ENCODE data around the gene KRT6A. TPM values are rescaled to one million over a fixed set of nuclear protein-coding genes. Genes with fewer than 3 reads are reported as not detected.
"Not testable (repeated sequence)": the region's sequence is repeated elsewhere in the genome, so short reads cannot be mapped to it uniquely, and the experiment has no call there.

KRT6A gene
- total RNA-seq, 4 donors from 2014 or later, result 1,263 to 22,053 (median 17,717) TPM

- peak overlapping the region; percentile 35 to 81 (median 59) for H3K27ac ChIP-seq
- 26 to 46% methylated on average over 4 of the region's 4 CpGs for WGBS, 2 donors
Observed at GRCh38 chr12:52494518-52494917, 1.5 kb upstream of the KRT6A start.

DNA sequence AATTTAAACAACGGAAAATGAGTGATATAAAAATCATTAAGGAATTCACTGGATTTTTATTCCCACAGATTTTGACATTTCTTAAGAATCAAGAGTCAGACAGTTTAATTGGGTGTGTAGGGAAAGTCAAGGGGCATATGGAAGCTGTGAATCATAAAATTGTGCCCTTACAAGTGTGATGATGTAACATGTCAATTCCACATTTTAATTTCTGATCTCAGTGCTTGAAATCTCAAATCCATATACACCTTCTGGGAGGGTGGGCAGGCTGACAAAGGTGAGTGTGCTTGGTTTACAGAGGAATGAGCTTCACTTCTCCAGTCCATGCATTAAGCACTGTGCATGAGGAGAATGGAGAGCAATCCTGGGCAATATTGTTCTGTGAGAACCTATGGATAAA, 1.0 kb upstream of the KRT6A start:
- Histone ChIP-seq H3K4me3 (no peak overlapping the region), H3K27me3 (no peaks in the 10 kb centered on the region), H3K27ac (peak overlapping the region; percentile 53 to 81 (median 72)), H3K9me3 (no peaks in the 10 kb centered on the region), H3K36me3 (peaks cover 0 to 14% (median 0%) of the 10 kb centered on the region in 3 donors), H3K4me1 (peaks cover 30 to 52% (median 33%) of the 10 kb centered on the region in 3 donors)
- WGBS, 2 donors, result 50 to 76% methylated on average over 1 of the region's 1 CpG
- intact Hi-C loops (cut with DNase I), result loop anchor here (10.0 kb wide), 1 partner anchor 99 kb away; no protein-coding TSS in a partner anchor
- TF ChIP-seq POLR2A (IDR thresholded peaks at IDR 0.05), result no peak
- no peak for TF ChIP-seq CTCF (IDR thresholded peaks at IDR 0.05)
- no peak for DNase-seq

More at GRCh38 chr12:52494518-52494917, 1.5 kb upstream of the KRT6A start:
- no peak for DNase-seq
- TF ChIP-seq CTCF (IDR thresholded peaks at IDR 0.05) (no peak), POLR2A (IDR thresholded peaks at IDR 0.05) (no peak)
- no peaks in the 10 kb centered on the region for H3K9me3 ChIP-seq
- peaks cover 0 to 10% (median 0%) of the 10 kb centered on the region in 3 donors for H3K36me3 ChIP-seq
- peaks cover 30 to 52% (median 33%) of the 10 kb centered on the region in 3 donors for H3K4me1 ChIP-seq
- no peak overlapping the region for H3K4me3 ChIP-seq
- intact Hi-C loops (cut with DNase I), result loop anchor here (10.0 kb wide), 1 partner anchor 100 kb away; no protein-coding TSS in a partner anchor
- no peaks in the 10 kb centered on the region for H3K27me3 ChIP-seq

DNA sequence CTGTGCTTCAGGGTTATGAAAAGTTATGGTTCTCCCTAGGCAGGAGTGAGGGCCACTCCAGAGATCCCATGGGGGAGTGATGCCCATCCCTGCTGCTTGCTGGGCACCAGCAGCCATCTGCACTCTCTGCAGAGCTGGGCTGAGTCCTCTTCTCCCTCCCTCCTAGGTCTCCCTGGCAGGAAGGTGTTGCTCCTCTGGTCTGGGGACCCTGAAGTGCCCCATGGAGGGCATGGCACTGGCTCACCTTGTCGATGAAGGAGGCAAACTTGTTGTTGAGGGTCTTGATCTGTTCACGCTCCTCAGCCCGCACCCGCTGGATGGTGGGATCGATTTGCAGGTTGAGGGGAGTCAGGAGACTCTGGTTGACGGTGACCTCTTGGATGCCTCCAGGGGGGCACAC, 652 bp downstream of the KRT6A start:
- WGBS, 2 donors, result no CpG with 5 or more reads among the region's 6 CpGs
- not testable (repeated sequence) for H3K9me3 ChIP-seq, H3K27me3 ChIP-seq, DNase-seq
- Histone ChIP-seq H3K4me1 (peaks cover 30 to 52% (median 33%) of the 10 kb centered on the region in 3 donors), H3K4me3 (peak overlapping the region; percentile 35 to 61 (median 42)), H3K27ac (peak overlapping the region; percentile 62 to 81 (median 74)), H3K36me3 (peaks cover 0 to 31% (median 0%) of the 10 kb centered on the region in 3 donors)
- intact Hi-C loops (cut with DNase I), result loop anchor here (10.0 kb wide), 1 partner anchor 98 kb away; no protein-coding TSS in a partner anchor

DNA sequence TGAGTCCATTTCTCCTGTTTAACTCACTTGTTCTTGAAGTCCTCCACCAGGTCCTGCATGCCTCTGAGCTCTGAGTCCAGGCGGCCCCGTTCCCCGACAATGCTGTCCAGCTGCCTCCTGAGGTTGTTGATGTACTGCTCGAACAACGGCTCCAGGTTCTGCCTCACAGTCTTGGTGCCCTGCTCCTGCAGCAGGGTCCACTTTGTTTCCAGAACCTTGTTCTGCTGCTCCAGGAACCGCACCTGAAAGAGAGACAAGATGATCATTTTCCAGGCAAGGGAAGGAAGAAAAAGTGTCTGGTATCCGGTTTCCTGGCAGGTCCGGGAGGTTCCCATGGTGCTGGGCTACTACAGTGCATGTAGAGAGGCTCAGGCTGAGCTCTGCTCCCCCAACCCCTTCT, 1.6 kb downstream of the KRT6A start:
- H3K36me3 ChIP-seq, result peaks cover 0 to 37% (median 0%) of the 10 kb centered on the region in 3 donors
- WGBS, 2 donors, result 49 to 67% methylated on average over 2 to 6 of the region's 8 CpGs
- intact Hi-C loops (cut with DNase I), result loop anchor here (10.0 kb wide), 1 partner anchor 97 kb away; no protein-coding TSS in a partner anchor
- peak overlapping the region in 3 of 4 donors; percentile 39 to 61 (median 45) for H3K4me3 ChIP-seq
- H3K4me1 ChIP-seq, result peaks cover 28 to 46% (median 31%) of the 10 kb centered on the region in 3 donors
- not testable (repeated sequence) for DNase-seq, H3K9me3 ChIP-seq, H3K27me3 ChIP-seq
- H3K27ac ChIP-seq, result peak overlapping the region; percentile 19 to 80 (median 66)
- peak in 1 of 4 donors; percentile 6 for TF ChIP-seq POLR2A (IDR thresholded peaks at IDR 0.05)

GRCh38 chr12:52488736-52489135, 4.3 kb downstream of the KRT6A start:
- no peak overlapping the region for H3K4me3 ChIP-seq
- H3K9me3 ChIP-seq, result no peaks in the 10 kb centered on the region
- peaks cover 0 to 37% (median 0%) of the 10 kb centered on the region in 3 donors for H3K36me3 ChIP-seq
- no peak for DNase-seq
- intact Hi-C loops (cut with DNase I), result no loop called here
- H3K4me1 ChIP-seq, result peaks cover under 1 to 19% (median 3%) of the 10 kb centered on the region in 3 donors
- H3K27me3 ChIP-seq, result no peaks in the 10 kb centered on the region
- TF ChIP-seq POLR2A (IDR thresholded peaks at IDR 0.05) (no peak), CTCF (IDR thresholded peaks at IDR 0.05) (no peak)
- H3K27ac ChIP-seq, result no peak overlapping the region

GRCh38 chr12:52487744-52488443, 5.2 kb downstream of the KRT6A start:
- intact Hi-C loops (cut with DNase I); H3K9me3 ChIP-seq; DNase-seq; H3K27me3 ChIP-seq; H3K27ac ChIP-seq; H3K4me3 ChIP-seq: not testable (repeated sequence)
- H3K36me3 ChIP-seq, result peaks cover 0 to 37% (median 0%) of the 10 kb centered on the region in 3 donors
- peak in 2 of 4 donors; percentile 1 to 10 for TF ChIP-seq POLR2A (IDR thresholded peaks at IDR 0.05)
- 58 to 70% methylated on average over 2 of the region's 15 CpGs for WGBS, 2 donors
- peaks cover 0 to 15% (median 0%) of the 10 kb centered on the region in 3 donors for H3K4me1 ChIP-seq

Data from esophagus squamous epithelium (tissue), 5 donors.